GM21825 (cell line): ENCODE measurements around the gene ZSCAN2.
A peak's percentile ranks its signal among the peaks of the same experiment; 100 is the strongest.
"Not testable (repeated sequence)": the region's sequence is repeated elsewhere in the genome, so short reads cannot be mapped to it uniquely, and the experiment has no call there.

Experiments used
- ATAC-seq: cut with Tn5 transposase; IDR thresholded peaks from one replicate; pipeline ENCODE4 v1.9.1; 2021; ENCODE audit warnings: mild to moderate bottlenecking, moderate library complexity; ENCODE audit not compliant: unreplicated experiment

Gene ZSCAN2

DNA sequence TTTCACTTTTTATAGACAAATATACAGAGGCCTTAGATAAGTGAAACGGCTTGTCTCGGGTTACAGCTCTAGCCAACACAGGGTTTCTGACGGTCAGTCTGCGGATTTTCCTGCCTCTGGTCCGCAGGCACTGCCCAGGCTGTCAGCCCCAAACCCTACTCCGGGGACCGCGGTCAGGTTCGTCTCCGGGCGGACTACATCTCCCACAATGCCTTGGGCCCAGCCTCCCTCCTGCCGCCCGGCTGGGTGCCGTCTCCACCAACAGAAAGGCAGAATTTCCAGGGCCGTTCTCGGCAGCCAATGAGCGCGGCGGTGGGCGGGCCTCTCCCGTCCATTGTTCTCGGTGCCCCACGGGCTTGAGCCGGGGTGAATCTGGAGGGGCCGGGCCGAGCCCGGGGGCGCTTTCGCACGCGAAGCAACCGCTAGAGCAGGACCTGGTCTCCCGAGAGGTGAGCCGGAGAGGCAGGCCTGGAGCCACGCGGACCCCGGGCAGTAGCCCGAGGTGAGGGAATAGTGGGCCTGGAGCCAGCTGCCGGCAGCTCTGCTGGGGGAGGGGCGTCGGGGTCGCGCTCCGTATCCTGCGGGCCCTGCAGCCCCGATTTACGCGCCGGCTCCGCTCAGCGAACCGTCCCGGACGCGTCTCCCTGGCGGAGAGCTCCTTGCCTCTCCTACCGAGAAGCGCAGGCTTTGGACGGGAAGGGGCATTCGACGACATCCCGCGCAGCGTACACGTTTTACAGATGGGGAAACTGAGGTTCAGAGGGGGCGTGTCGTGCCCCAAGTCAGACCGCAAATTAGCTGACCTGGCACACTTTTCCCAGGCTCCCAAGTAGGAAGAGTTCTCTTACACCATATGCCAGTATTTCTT lies at the start of gene ZSCAN2:
ZSCAN2 (plus strand) TSS at position 323 of the 868 bp plus-strand sequence. CDS start 2,919 bp downstream, outside the sequence.
- peak; percentile 94 for ATAC-seq

DNA sequence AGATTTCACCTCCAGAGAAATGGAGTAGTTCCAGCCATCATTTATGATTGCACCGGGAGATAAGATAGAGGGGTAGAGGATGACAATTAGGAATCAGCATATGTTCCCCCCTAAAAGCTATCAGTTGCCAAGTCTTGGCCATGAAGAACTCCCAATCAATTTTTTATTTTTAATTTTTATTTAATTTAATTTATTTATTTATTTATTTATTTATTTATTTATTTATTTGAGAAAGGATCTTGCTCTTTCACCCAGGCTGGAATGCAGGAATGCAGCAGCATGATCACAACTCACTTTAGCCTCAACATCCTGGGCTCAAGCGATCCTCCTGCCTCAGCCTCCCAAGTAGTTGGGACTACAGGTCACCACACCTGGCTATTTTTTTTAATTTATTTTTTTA lies 49.2 kb upstream of the ZSCAN2 start:
- ATAC-seq, result not testable (repeated sequence)

DNA sequence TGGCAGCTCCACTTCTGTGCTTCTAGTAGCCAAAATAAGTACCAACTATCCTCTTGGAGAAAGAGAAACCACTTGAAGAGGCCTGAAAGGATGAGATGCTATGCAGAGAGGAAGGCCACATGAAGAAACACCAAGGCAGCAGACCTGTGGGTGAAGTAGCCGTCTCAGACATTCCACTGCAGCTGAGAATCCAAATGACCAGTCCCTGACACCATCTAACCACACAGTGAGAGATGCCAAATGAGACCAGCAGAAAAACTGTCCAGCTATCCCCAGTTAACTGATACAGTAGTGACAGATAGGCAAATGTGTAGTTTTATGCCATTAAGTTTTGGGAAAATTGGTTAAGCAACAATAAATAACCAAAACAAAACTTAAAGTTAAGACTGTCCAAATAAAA lies 47.9 kb upstream of the ZSCAN2 start:
- no peak for ATAC-seq

DNA sequence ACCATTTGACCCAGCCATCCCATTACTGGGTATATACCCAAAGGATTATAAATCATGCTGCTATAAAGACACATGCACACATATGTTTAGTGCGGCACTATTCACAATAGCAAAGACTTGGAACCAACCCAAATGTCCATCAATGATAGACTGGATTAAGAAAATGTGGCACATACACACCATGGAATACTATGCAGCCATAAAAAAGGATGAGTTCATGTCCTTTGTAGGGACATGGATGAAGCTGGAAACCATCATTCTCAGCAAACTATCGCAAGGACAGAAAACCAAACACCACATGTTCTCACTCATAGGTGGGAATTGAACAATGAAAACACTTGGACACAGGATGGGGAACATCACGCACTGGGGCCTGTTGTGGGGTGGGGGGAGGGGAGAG lies 44.1 kb upstream of the ZSCAN2 start:
- ATAC-seq, result not testable (repeated sequence)

DNA sequence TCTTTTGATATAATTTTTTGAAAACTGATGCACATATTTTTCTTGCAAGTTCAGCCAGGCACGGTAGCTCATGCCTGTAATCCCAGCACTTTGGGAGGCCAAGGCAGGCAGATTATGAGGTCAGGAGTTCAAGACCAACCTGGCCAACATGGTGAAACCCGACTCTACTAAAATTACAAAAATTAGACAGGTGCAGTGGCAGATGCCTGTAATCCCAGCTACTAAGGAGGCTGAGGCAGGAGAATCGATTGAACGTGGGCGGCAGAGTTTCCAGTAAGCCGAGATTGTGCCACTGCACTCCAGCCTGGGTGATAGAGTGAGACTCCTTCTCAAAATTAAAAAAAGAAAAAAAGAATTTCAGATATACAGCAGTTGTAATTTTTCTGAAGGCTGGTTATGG lies 32.8 kb upstream of the ZSCAN2 start:
- ATAC-seq, result not testable (repeated sequence)

DNA sequence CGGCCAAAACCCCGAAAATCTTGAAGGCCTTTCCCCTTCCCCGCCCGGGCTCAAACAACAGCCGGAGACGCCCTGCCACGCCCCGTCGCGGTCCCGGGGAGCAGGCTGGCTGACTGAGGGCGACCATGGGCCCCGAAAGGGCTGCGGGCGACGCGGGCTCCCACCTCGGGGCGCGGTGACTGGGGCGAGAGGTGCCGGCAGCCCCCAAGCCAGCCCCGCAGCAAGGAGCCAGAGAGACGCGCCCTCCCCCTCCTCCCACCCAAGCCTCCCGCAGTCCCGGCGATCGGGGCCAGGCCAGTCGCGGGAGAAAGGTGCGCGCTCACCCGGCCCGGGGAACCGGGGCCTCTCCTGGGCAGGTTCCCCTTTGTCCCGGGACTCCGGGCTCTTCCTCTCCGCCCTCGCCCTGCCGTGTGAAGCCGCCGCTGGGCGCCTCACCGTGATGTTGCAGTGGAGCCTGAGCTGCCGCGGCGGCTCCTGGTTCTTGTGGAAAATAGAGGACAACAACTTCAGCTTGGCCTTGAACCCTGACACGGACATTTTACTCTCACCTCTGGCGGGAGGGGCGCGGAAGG lies 30.6 kb upstream of the ZSCAN2 start:
- peak; percentile 38 for ATAC-seq

DNA sequence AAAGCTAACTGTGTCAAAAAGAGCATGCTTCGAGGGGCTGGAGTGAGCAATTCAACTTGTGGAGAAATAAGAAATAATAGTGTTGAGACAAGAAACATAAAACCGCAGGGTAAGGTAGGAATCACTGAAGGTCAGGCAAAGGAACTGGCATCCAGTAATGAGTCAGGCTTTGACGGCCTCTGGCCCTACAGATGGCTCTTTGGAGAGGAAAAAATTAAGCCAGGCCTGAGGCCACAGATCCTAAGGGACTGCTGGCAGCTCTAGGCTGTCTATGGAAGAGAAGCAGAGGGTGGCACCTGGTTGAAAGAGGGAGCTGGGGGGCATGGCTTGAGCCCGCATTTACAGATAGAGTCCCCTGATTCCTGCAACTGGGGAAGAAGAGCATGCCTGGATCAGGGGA lies 28.6 kb upstream of the ZSCAN2 start:
- ATAC-seq, result no peak

DNA sequence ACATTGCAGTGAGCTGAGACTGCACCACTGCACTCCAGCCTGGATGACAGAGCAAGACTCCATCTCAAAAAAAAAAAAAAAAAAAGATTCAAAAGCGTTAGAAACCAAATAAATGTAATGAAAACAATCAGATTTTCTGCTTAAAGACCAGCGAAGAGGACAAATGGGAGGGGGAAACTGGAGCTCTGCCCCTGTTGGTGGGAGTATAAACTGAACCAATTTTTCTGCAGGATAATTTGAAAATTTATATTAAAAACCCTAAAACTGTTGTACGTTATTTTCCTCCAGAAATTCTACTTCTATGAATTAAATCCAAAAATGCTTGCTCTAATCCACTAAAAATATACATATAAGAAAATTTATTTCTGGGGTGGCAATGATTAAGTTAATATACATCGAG lies 25.3 kb upstream of the ZSCAN2 start:
- ATAC-seq, result no peak

DNA sequence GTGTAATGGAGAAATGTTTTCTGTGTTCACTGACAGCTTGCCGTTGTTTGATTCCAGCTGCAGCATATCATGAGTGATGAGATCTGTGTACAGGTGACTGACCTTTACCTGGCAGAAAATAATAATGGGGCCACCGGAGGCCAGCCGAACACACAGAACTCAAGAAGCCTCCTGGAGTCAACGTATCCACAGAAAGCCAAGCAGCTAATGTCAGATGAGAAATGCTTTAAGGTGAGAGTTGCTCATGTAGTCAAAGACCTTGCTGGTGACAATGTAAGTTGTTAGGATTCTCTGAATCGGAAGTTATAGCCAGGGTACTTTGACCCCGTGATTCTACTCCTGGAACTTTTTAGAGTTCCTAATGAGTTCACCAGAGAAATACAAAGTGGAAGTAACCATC lies 22.9 kb upstream of the ZSCAN2 start:
- ATAC-seq, result not testable (repeated sequence)

DNA sequence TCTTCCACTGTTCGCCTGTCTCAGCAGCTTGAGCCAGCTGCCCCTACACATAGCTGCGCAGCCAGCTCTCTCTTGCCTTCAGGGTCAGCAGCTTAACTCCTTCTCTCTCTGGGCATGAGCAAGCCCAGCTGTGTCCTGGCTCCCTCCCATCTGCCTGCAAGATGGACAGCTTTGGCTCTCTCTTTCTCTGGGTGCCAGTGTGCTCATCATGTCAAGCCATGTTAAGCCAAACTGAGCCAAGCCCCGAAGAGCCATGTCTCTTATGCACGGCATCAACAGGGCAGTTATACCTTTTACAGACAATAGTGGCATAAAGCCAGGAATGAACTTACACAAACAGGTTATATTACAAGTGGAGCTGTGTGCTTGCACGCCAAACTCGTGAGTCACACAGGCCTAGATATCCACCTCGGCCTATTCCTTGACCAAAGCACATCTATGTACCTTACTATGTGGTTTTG lies 21.5 kb upstream of the ZSCAN2 start:
- not testable (repeated sequence) for ATAC-seq

DNA sequence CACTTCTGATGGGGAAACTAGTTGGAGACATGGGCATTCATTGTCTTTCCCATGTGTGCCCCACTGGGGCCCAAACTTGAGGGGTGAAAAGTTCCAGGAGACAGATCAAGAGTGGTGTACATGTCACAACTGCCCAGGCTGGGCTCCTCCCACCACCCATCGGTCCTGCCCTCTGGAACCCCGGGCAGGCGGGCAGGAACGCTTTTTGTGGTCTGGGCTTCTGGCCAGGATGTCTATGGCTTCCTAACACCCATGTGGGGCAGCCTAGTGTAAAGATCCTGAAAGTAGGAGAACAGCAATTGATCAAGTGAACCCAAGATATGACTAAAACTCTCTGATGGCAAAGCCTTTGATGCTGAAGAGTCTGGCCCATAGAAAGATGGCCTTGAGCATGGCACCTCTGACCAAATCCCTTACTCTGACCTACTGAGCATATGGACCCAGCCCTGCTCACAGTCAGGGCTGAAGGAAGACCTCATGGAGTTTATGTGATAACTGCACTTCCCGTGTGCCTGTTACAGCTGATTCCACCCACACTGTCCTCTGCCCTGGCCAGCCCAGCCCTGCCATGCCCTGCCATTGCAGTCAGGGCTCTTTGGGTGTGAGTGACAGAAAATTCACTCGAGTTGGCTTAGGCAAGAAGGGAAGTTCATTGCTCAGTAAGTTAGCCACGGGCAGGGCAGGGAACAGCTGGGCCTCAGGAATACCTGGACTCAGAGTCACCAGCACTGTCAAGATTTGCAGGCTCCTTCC lies 19.0 kb upstream of the ZSCAN2 start:
- not testable (repeated sequence) for ATAC-seq

DNA sequence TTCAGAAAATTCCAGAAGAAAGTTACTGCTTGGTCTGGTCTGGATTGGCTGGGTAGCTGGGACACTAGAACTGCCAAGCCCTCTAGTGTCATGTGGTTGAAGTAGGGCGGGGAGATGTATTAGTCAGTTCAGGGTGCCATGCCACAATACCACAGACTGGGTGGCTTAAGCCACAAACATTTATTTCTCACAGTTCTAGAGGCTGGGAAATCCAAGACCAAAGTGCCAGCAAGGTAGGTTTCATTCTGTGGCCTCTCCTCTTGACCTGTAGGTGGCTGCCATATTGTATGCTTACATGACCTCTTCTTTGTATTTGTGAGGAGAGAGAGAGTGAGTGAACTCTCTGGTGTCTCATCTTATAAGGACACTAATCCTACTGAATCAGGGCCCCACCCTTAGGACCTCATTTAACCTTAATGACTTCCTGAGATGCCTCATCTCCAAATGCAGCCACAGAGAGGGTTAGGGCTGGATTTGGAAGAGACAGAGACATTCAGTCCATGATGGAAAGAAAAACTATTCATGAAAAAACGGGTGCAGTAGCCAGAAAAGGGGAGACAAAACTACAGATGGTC lies 18.1 kb upstream of the ZSCAN2 start:
- no peak for ATAC-seq

DNA sequence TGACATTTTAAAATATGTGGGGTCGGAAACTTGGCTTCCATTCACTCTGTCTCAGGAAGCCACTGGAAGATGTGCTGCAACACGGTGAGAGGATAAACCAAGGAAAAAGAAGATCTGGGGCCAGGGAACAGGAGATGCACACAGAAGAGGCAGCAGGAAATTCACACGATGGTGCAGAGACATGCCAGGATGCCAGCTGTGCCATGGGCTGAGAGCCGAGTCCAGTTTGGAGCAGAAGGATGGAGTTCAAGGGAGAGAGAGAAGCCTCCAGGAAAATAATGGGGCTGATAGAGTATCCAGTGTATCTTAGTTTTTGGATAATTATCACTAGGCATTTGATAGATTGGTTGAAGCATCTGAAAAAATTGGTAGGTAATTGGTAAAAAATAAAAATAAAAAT lies 16.9 kb upstream of the ZSCAN2 start:
- ATAC-seq, result not testable (repeated sequence)

DNA sequence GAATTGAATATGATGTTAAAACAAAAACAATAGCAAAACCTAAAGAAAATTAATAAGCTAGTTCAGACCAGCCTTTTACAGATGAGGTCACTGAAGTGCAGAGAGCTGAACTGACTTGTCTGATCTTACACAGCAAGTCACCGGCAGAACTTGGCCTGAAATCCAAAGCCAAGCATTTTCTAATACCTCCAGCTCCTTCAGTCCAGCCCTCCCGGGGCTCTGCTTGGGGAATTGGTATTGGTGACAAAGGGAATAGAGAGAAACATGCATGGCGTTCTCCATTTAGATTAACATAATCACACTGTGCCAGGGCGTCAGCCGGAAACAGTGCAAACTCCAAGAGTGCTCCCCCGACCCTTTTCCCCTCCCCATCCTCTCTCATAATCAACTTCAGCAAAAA lies 14.1 kb upstream of the ZSCAN2 start:
- ATAC-seq, result no peak

DNA sequence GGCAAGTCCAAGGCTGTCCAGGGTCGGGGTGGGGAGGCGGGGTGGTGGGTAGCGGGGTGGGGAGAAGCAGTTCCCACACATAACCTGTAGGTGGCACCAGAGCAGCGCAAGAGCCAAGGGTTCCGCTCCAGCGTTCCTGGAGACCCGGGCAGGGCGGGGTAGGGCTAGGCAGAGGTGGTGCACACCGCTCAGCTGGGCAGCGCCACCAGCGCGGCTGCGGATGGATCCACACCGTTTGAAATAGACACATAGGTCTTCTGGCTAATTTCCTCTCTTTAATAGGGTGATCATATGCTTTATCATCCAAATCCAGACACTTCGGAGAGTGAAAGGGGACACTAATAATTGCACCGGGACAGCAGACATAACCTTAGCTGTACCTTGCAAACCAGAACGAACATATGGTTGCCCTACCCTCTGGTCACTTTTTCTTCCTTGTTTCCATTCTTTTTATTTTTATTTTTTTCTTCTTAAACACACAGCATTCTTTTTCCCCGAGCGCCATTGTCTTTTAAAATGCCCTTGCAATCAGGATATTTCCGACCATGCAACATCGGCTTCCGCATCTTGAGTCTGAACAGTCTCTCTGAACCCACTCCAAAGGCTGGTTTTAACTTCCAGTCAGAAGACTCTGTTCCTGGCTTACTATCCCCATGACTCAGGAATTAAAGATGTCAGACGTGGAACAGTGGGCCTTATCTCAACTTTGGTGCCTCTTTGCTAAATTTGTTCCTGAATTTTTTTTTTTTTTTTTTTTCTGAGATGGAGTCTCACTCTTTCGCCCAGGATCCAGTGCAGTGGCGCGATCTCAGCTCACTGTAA lies 12.5 kb upstream of the ZSCAN2 start:
- ATAC-seq, result peak; percentile 96

DNA sequence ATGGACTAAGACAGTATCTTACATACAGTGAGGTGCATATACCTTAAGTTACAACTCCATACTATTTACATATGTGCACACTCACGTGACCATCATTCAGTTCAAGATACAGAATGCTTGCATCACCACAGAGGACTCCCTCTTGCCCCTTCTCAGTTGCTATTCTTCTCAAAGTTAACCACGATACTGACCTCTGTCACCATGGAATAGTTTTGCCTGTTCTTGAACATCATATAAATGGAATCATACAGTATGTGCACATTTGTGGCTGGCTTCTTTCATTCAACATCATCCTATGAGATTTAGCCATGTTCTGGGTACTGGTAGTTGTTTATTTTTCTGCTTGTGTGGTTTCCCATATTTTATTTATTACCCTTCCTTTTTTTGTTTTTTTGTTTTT lies 10.4 kb upstream of the ZSCAN2 start:
- no peak for ATAC-seq

DNA sequence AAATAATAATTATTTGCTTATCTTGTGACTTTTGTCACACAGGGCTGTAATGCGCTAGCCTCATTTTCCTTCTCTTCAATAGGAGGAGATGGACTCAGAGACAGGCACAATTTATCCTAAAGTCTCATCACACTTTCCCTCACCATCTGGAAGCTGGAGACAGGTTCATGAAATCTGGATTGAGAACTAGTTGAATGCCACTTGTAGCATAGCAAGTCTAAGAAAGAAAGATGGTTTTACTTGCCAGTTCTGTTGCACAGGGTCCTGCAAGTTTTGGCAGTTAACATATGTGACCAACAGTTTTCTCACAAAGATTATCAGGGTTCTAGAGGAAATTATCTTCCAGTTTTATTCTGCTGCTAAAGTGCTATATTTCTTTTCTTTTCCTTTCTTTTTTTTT lies 9.0 kb upstream of the ZSCAN2 start:
- ATAC-seq, result no peak

DNA sequence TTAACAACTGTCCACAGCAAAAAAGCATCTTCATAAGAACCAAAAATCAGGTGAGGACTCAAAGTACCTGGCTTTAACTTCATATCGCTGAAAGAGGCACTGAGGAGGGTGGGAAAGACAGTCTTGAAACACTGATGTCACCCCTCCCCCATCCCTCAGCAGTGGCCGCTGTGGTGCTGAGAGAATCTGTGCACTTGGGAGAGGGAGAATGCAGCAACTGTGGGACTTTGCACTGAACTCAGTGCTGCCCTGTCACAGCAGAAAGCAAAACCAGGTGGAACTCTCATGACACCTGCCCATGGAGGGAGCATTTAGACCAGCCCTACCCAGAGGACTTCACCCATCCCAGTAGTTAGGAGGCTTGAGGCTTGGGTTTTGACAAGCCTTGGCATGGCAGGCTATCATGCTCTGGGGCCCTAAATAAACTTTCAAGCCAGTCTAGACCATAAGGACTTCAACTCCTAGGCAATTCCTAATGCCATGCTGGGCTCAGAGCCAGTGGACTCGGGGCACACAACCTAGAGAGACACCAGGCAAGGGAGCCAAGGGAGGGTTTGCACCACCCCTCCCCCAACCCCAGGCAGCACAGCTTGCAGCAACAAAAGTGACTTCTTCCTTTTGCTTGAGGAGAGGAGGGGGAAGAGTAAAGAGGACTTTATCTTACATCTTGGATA lies 6.1 kb upstream of the ZSCAN2 start:
- no peak for ATAC-seq

DNA sequence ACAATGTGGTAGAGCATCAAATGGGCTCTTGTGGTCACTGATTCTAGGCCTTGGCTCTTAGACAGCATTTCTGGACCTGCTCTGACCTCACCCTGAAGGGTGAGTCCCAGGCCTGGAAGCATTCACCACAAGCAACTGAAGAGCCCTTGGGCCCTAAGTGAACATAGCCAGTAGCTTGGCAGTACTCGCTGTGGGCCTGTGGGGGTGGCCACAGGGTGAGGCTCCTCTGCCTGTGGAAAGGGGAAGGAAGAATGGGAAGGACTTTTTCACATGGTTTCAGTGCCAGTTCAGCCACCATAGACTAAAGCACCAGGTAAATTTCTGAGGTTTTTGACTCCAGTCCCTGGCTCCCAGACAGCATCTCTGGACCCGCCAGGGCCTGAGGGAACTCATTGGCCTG lies 5.1 kb upstream of the ZSCAN2 start:
- no peak for ATAC-seq

DNA sequence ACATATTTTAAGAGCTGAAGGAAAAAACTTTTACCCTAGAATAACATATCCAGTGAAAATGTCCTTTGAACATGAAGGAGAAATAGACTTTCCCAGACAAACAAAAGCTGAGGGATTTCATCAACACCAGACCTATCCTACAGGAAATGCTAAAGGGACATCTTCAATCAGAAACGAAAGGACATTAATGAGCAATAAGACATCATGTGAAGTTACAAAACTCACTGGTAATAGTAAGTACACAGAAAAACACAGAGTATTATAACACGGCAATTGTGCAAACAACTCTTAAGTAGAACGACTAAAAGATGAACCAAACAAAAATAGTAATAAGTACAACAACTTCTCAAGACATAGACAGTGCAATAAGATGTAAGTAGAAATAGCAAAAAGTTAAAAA lies 3.5 kb upstream of the ZSCAN2 start:
- no peak for ATAC-seq
